HG02678 (cell line): ENCODE results near the gene CRABP2.

Experiments used
- ATAC-seq: cut with Tn5 transposase; IDR thresholded peaks from one replicate; pipeline ENCODE4 v1.9.1; 2021; ENCODE audit warnings: mild to moderate bottlenecking, moderate library complexity; ENCODE audit not compliant: unreplicated experiment

CRABP2 gene

GRCh38 chr1:156709757-156710489 is 4.5 kb upstream of the CRABP2 start:
- ATAC-seq, result no peak

- no peak for ATAC-seq
Observed at GRCh38 chr1:156709031-156709430, 3.6 kb upstream of the CRABP2 start.

- ATAC-seq, result no peak
Observed at GRCh38 chr1:156708218-156708661, 2.9 kb upstream of the CRABP2 start.

GRCh38 chr1:156707417-156708217 is 2.2 kb upstream of the CRABP2 start:
- no peak for ATAC-seq

GRCh38 chr1:156706657-156707416 is 1.5 kb upstream of the CRABP2 start:
- ATAC-seq, result no peak

GRCh38 chr1:156705918-156706656 is 704 bp upstream of the CRABP2 start:
- no peak for ATAC-seq

GRCh38 chr1:156704930-156705320 is 458 bp downstream of the CRABP2 start:
- ATAC-seq, result no peak

- ATAC-seq, result no peak
Observed at GRCh38 chr1:156704166-156704711, 1.1 kb downstream of the CRABP2 start.

- no peak for ATAC-seq
Observed at GRCh38 chr1:156703741-156704140, 1.6 kb downstream of the CRABP2 start.

- ATAC-seq, result no peak
Observed at GRCh38 chr1:156703336-156703735, 2.0 kb downstream of the CRABP2 start.

GRCh38 chr1:156700736-156701531 is 4.4 kb downstream of the CRABP2 start:
- no peak for ATAC-seq

GRCh38 chr1:156698995-156699394 is 6.4 kb downstream of the CRABP2 start:
- ATAC-seq, result no peak

GRCh38 chr1:156697481-156697880 is 7.9 kb downstream of the CRABP2 start:
- no peak for ATAC-seq

GRCh38 chr1:156696755-156697154 is 8.6 kb downstream of the CRABP2 start:
- ATAC-seq, result no peak

GRCh38 chr1:156694690-156694962 is 10.8 kb downstream of the CRABP2 start:
- no peak for ATAC-seq

GRCh38 chr1:156693848-156694689 is 11.3 kb downstream of the CRABP2 start:
- no peak for ATAC-seq

- no peak for ATAC-seq
Observed at GRCh38 chr1:156692925-156693847, 12.2 kb downstream of the CRABP2 start.

- ATAC-seq, result no peak
Observed at GRCh38 chr1:156692441-156692924, 12.9 kb downstream of the CRABP2 start.
